GM18873 (cell line): ENCODE results near the gene PAX3.

Experiments used
- ATAC-seq: cut with Tn5 transposase; IDR thresholded peaks from one replicate; pipeline ENCODE4 v1.9.1; 2021; ENCODE audit warnings: mild to moderate bottlenecking, moderate library complexity, moderate number of reproducible peaks; ENCODE audit not compliant: unreplicated experiment, low FRiP score

Gene PAX3

GRCh38 chr2:222281506-222281905 is 17.3 kb downstream of the PAX3 start:
- no peak for ATAC-seq

DNA sequence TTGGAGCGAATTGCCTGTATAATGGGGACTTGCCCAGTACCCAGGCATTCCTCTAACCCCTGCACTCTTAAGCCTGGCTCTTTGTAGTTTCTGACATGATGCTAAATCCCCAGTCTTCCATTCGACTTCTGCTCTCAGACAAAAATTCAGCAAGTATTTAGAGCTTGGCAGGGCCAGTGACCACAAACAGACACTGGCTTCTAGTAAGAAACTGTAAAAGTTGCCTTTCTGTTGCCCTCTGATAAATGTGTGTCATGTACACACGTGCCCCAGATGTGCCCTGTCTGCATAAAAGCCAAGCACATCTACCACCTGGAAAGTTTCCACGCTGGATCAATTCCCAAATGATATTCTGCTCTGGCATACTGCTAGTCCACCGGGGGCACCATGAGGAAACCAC is 18.0 kb downstream of the PAX3 start:
- ATAC-seq, result no peak

DNA sequence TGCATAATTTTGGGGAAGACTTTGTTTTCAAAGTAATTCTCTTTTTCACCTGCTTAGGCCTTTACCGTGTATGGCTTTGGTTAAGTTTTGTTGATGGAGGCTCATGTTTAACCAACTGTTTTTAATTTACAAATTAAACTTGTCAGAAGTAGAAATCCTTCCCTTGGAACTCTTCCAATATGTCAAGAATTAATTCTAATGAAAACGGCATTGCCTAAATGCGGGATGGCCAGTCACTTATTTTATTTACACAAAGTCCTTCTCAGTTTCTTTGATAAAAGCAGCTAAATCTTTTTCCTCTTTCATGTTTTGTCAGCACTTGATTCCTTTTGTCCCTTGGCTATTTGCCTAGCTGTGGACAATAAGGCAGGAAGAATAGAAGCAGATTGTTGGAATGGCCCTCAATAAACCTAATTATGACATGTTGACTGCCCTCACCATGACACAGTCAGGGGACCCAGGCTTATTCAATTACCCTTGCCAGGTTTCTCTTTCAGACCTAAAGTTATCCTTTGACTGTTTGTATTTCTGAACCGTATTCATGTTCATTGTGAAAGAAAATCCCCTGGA is 26.3 kb downstream of the PAX3 start:
- no peak for ATAC-seq

DNA sequence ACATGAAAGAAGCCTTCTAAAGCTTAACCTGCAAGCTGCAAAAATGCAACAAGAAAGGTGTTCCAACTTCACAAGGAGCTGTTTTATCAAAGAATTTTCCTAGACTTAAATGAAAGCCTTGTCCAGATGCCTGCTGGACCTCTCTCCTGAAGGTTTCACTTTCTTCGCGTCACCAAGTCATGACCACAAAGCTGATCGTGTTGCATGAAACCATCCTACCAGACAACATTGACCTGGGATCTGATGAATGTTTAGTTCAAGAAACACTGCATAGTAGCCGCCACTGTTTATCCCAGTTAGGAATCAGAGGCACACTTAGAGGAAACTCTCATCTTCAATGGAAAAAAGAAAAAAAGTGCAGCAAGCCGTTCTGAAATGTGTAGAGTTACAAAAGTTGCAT is 26.9 kb downstream of the PAX3 start:
- no peak for ATAC-seq

DNA sequence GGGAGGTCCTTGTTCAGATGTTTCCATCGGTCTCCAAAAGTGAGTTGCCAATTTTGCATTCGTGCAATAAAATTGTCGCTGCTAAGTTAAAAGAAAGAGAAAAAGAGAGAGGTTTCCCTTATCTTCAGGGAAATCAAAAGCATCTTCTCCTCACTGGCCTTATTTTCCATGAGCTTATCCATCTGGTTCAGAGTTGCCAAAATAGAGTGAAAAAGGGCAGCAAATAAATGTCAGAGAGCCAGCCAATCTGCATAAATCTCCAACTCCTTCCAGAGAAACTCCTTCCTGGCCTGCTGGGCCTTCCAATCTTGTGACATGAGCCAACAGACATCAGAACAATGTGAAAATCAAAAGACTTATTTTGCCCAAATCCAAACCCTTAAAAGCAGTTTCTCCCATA is 28.4 kb downstream of the PAX3 start:
- ATAC-seq, result no peak

- no peak for ATAC-seq
These were observed 29.7 kb downstream of the PAX3 start for GRCh38 chr2:222269132-222269531.

DNA sequence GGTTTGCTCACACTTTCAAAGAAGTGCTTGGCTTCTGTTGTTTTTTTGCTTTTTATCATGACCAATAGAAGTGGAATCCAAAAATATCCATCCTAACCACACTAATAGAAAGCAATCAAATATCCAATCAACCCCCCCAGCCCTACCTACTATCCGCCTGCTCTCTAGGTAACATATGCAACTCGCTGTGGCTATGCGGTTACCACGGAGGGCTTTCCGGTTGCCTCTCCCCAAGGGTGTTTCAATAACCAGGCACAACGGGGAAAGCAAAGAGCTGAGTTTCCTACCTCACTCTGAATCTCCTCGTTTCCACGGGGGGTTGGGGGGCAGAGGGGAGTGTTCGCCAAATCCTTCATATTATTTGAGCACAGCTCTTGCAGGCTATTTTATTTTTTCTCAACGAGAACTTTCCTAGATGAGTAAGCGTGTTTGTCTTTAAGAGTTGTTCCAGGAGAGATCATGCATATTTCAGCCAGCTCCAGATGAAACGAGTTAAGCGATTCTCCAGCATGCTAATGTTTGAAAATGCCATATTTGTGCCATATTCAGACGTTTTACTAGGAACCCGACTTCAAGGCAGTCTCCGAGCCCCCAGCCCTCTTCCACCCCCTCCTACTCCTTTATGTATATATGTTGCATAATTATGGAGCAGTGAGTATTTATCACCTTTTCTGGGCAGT is 30.3 kb downstream of the PAX3 start:
- ATAC-seq, result no peak

GRCh38 chr2:222264791-222265320 is 33.9 kb downstream of the PAX3 start:
- ATAC-seq, result no peak

DNA sequence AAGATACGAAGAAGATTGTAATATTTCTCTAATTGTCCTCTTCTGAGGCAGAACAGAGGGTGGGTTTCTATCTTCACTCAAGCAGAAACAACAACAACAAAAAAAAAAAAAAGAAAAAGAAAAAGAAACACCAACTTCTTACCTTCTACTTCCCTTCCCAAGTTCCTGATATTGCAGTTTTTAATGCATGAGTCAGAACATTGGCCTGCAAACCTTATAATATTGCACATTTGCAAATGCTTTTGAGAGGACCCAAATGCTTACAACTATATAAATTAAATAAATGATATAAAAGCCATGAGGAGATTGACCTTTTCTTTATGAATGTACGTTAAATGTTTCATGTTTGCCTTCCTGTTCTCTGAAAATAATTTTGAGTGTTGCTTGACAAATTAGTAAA is 37.3 kb downstream of the PAX3 start:
- no peak for ATAC-seq

DNA sequence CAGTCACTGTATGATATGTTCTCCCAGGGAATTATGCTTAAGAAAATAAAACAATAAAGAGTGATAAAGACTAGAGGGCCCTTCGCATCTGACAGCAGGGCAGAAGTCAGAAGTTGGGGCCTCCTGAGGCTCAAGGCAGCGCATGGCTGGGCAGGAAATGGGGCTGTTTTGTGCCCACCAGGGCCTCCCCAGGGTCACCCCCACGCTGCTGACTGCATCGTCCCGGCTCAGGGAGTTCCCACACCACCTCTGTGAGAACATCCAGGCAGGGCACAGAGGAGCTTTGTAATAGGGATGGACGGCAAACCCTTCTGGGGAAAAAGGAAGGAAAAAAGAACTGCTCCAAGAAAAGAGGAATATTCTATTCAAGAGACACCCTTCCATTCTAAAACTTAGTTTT is 41.2 kb downstream of the PAX3 start:
- no peak for ATAC-seq

GRCh38 chr2:222256250-222256649 is 42.5 kb downstream of the PAX3 start:
- no peak for ATAC-seq

- ATAC-seq, result no peak
These were observed 43.7 kb downstream of the PAX3 start for GRCh38 chr2:222255090-222255489.

DNA sequence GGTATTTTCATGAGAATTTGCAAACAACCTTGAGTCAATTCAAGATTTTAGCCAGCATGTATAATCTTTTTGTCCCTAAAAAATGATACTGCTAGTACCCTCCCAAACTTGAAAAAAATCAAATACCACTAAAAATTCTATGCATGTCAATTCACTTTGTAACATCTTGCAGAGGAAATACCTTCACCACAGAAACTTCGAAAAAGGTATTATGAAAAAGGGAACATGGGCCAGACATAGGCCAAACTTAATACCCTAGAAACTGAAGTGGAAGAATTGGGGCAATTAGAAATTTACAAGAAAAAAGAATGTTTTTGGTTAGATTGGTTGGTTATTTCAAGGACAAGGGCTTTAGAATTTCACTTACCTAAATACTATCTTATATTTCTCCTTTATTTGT is 48.5 kb downstream of the PAX3 start:
- no peak for ATAC-seq

- ATAC-seq, result no peak
These were observed 49.4 kb downstream of the PAX3 start for GRCh38 chr2:222249444-222249843.

GRCh38 chr2:222248818-222249217 is 50.0 kb downstream of the PAX3 start:
- no peak for ATAC-seq

DNA sequence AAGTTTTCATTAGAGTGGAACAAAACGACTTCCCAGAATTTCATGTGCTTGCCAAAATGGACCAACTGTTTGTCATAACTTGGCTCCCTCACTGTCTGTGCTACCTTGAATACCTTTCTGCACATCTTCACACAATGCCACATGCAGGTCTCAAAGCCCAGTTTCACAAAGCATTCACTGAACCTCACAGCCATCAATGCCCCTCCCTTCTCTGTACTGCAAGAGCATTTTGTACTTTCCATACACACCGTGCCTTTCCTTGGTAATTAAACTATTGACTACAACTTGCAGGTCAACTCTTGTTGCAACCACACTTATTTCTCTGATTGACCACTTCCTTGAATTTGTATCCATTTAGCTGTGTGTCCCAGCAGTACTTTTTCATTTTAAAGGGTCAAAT is 50.5 kb downstream of the PAX3 start:
- ATAC-seq, result no peak

DNA sequence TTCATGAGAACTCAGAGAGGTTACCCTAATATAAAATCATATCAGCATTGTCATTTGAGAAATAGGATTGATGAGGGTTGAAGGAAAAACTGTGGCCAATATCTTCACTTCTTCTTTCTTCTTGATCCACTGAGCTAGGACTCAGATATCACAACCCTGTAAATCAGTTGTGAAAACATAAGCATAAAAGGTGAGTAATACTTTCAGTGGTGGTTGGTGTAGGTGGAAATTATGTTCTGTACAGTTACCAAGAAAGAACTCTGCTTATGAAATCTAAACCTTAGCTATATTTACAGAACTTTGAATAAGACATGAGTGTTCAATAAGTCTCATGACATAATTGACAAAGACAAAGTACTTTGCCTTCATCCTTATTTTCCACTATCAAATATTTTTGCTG is 56.3 kb downstream of the PAX3 start:
- ATAC-seq, result no peak

GRCh38 chr2:222241128-222241870 is 57.5 kb downstream of the PAX3 start:
- no peak for ATAC-seq

GRCh38 chr2:222240676-222241049 is 58.1 kb downstream of the PAX3 start:
- no peak for ATAC-seq

- ATAC-seq, result no peak
These were observed 58.7 kb downstream of the PAX3 start for GRCh38 chr2:222239945-222240675.

DNA sequence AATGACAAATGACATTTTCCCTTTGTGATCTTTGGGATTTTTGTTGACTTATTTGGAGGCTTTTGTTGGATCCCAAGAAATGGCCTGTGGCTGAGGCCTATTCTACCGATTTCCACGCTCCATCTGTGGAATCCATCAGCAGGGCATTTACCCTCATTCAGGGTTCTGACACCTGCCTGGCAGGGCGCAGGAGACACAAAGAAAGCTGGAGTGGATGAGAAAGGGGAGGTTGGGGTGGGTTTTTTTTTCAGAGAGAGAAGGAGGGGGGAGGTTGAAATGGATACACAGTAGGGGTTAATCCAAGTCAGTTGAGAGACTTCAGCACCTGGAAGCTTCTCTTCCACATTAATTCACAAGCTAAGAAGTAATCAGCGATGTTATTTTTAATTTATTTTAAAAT is 59.7 kb downstream of the PAX3 start:
- ATAC-seq, result no peak
